Measurements from ENCODE around the gene GALR3.
"Not testable (repeated sequence)": the region's sequence is repeated elsewhere in the genome, so short reads cannot be mapped to it uniquely, and the experiment has no call there.

GALR3 gene, protein sequence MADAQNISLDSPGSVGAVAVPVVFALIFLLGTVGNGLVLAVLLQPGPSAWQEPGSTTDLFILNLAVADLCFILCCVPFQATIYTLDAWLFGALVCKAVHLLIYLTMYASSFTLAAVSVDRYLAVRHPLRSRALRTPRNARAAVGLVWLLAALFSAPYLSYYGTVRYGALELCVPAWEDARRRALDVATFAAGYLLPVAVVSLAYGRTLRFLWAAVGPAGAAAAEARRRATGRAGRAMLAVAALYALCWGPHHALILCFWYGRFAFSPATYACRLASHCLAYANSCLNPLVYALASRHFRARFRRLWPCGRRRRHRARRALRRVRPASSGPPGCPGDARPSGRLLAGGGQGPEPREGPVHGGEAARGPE

GRCh38 chr22:37823134-37823985 is at the start of gene GALR3:
Gene GALR3 (plus strand): TSS chr22:37823382. CDS start chr22:37823407, 25 bp downstream.
- no peak for DNase-seq

DNA sequence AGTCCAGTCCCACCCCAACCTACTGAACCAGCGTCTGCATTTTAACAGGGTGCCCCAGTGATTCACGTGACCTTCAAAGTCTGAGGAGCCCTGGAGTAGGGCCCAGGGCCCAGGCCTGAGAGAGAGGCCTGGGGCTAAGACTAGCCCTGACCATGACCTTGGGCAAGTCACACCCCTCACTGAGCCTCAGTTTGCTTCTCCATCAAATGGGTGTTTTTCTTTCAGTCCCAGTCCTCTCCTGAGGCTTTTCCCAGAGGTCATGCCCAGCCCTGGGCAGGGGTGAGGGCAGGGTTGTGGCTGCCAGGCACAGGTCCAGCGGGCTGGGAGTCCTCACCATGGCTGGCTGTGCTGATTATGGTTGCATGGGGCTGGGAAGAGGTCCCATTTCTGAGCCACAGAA is 48.5 kb upstream of the GALR3 start:
- DNase-seq = no peak

- DNase-seq = no peak
These were observed 47.2 kb upstream of the GALR3 start for GRCh38 chr22:37775785-37776638.

- no peak for DNase-seq
These were observed 46.6 kb upstream of the GALR3 start for GRCh38 chr22:37776639-37777005.

GRCh38 chr22:37777122-37777687 is 46.0 kb upstream of the GALR3 start:
- peak; percentile 12 to 23 (median 14) for DNase-seq

- no peak for DNase-seq
These were observed 44.7 kb upstream of the GALR3 start for GRCh38 chr22:37778370-37779009.

- no peak for DNase-seq
These were observed 41.6 kb upstream of the GALR3 start for GRCh38 chr22:37781434-37782059.

- DNase-seq = no peak
These were observed 40.6 kb upstream of the GALR3 start for GRCh38 chr22:37782340-37783168.

DNA sequence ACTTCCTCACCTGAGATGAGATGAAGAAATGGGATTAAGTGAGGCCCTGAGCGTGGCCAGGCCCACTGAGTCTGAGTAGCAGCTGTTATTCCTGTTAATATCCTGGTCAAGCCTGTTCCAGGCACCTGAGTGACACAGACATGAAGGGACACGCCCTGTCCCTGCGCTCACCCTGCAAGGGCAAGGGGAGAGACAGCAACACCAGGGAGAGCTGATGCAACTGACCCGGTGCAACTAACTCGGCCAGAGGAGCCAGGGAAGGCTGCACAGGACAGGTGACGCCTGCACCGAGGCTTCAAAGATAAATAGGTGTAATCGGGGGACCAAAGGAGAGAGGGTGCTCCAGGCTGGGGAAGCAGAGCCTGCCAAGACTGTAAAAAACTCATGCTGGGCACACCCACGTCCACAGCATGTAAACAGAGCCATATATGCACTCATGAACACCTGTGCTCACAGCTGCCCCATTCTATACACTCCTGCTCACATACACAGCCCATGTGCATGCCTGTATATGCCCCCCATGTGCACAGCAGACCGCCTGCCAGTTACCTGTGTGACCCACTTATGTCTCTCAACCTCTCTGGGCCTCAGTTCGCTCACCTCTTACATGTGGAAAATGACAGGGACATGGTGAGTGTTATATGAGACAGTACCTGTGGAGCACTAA is 38.2 kb upstream of the GALR3 start:
- no peak for DNase-seq

GRCh38 chr22:37790234-37790633 is 32.9 kb upstream of the GALR3 start:
- DNase-seq = no peak

DNA sequence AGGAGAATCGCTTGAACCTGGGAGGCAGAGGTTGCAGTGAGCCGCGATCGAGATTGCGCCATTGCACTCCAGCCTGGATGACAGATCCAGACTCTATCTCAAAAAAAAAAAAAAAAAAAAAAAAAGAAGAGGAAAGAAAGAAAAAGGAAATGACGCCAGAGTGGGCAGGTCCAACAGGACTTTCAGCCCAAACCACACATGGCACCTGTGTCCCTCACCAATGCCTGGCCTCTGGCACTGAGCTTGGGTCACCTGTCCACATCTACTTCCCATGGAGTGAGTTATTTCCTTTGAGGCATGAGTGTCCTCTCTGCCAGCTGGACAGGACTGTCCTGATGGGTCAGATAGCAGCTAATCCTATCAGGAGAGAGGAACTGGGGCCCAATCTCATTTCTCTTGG is 30.7 kb upstream of the GALR3 start:
- no peak for DNase-seq

GRCh38 chr22:37794376-37794775 is 28.8 kb upstream of the GALR3 start:
- no peak for DNase-seq

DNA sequence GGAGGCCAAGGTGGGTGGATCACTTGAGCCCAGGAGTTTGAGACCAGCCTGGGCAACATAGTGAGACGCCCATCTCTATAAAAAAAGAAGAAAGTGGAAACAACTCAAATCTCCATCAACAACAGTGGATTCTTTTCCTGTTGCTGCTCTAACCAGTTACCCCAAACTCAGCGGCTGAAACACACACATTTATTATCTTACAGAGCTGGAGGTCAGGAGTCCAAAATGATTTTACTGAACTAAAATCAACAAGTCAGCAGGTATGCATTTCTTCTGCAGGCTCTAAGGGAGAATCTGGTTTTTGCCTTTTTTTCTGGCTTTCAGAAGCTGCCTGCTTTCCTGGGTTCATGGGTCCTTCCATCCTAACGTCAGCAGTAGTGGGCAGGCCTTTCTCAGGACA is 27.1 kb upstream of the GALR3 start:
- DNase-seq = no peak

DNA sequence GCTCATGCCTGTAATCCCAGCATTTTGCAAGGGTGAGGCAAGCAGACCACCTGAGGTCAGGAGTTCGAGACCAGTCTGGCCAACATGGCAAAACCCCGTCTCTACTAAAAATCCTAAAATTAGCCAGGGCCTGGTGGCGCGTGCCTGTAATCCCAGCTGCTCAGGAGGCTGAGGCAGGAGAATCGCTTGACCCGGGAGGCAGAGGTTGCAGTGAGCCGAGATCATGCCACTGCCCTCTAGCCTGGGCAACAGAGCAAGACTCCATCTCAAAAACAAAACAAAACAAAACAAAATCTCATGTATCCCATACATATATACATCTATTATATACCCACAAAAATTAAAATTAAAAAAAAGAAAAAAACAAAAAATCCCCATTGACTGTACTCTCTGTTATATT is 25.9 kb upstream of the GALR3 start:
- DNase-seq = not testable (repeated sequence)

- DNase-seq = no peak
These were observed 25.2 kb upstream of the GALR3 start for GRCh38 chr22:37797874-37798500.

DNA sequence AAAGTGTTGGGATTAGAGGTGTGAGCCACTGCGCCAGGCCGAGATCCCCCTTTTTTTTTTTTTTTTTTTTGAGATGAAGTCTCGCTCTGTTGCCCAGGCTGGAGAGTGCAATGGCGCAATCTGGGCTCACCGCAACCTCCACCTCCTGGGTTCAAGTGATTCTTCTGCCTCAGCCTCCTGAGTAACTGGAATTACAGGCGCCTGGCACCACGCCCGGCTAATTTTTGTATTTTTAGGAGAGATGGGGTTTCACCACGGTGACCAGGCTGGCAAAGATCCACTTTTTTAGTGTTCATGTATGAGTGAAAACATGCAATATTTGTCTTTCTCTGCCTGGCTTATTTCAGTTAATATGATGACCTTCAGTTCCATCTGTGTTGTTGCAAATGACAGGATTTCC is 23.2 kb upstream of the GALR3 start:
- not testable (repeated sequence) for DNase-seq

DNA sequence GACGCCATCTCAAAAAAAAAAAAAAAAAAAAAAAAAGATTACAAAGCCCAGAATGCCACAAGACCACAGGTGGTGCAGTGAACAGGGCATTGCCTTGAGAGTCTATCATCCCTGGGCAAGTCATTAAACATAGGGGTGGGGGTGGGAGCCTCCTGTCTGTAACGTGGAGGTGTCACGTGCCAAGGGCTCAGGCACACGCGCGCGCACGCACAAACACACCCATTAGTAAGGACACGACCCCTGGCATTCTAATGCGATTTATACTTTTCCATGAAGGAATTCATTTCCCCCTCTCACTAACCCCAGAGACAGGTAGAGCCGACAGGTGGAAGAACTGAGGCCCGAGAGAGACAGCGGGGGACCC is 21.3 kb upstream of the GALR3 start:
- no peak for DNase-seq

DNA sequence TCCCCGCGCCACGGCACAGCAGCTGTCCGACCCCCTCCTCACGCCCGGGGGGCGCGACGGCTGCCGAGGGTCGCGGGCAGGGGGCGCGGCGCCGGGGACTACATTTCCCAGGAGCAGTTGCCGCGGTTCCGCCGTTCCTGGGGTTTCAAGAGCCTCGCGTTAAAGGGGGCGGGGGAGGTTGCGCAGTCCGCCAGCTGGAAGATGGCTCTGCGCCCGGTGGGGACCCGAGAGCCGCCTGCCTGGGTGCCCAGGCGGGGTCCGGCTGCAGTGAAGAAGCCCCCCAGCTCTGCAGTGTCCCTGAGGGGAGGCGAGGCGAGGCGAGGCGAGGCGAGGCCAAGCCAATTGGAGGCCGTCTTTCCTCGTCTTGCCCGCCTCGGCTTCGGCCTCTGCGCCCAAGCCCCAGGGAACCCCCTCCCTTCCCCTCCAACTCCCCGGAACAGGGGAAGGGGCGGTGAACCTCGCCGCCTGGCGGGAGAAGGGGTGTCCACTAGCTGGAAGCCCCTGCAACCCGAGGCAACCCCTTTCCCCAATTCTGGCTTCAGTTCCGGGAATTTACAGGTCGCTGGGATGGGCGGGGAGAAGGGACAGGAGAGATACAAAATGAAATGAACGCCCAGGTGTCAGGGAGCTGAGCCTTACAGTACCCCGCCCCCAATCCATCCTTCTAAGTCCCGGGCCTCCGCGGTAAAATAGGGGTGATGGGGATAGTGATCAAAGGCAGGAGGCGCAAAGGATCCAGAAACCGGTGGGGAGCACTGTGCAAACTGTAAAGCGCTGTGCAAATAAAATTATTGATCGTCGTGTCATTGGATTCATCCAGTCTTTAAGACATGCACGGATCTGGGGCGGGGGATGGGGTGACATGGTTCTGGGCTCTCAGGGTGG is 20.6 kb upstream of the GALR3 start:
- DNase-seq = peak; percentile 32 to 78 (median 58)

DNA sequence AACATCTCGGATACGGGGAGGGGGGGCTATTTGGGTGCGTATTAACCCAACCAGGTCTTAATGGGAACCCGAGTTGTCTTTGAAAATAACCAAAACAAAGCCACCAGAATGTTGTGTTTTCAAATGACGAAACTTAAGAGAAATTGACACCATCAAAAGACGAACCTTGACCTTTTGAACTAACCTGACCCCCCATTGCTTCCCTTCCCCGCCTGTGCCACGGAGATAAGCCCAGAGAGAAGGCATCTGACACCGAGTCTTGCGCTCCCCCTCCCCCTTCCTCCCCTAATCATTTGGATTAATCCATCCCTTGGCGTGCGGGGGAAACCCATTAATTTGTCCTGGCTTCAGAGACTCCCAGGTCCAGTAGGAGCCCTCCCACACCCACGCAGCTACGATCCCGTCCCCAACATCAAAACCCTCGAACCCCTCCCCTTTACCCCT is 20.0 kb upstream of the GALR3 start:
- DNase-seq = no peak
